Measurements from ENCODE around the gene POU2AF1.

The POU2AF1 gene

GRCh38 chr11:111358038-111359001, 20.8 kb downstream of the POU2AF1 start:
- TF ChIP-seq FOXP2 (optimal IDR thresholded peaks at IDR 0.05; ENCODE audit: control extremely low read depth, extremely low read length, insufficient read depth) (no peak), EZH2 (IDR thresholded peaks at IDR 0.05) (no peak), POLR2AphosphoS5 (IDR thresholded peaks at IDR 0.05; ENCODE audit: borderline replicate concordance, low read depth, low read length) (no peak)
- DNase-seq (ENCODE audit: low read depth, low spot score), result no peak
- no peaks in the 10 kb centered on the region for H3K9me3 ChIP-seq (ENCODE audit: low read depth, low read length)
- no peak overlapping the region for H3K27ac ChIP-seq
- no peak overlapping the region for H3K9ac ChIP-seq (ENCODE audit: insufficient read length)
- H3K4me3 ChIP-seq, result no peak overlapping the region
- H3K36me3 ChIP-seq (ENCODE audit: insufficient read depth, low read length), result no peaks in the 10 kb centered on the region

GRCh38 chr11:111357150-111358037, 21.7 kb downstream of the POU2AF1 start:
- no peak for DNase-seq (ENCODE audit: low read depth, low spot score)
- no peak for TF ChIP-seq EZH2 (IDR thresholded peaks at IDR 0.05)
- no peak for TF ChIP-seq POLR2AphosphoS5 (IDR thresholded peaks at IDR 0.05; ENCODE audit: borderline replicate concordance, low read depth, low read length)
- TF ChIP-seq FOXP2 (optimal IDR thresholded peaks at IDR 0.05; ENCODE audit: control extremely low read depth, extremely low read length, insufficient read depth), result no peak
- H3K4me3 ChIP-seq, result no peak overlapping the region
- H3K9me3 ChIP-seq (ENCODE audit: low read depth, low read length), result no peaks in the 10 kb centered on the region
- H3K27ac ChIP-seq, result no peak overlapping the region
- no peak overlapping the region for H3K9ac ChIP-seq (ENCODE audit: insufficient read length)
- H3K36me3 ChIP-seq (ENCODE audit: insufficient read depth, low read length), result no peaks in the 10 kb centered on the region

GRCh38 chr11:111356660-111357048, 22.4 kb downstream of the POU2AF1 start:
- no peak overlapping the region for H3K27ac ChIP-seq
- no peak for DNase-seq (ENCODE audit: low read depth, low spot score)
- H3K9ac ChIP-seq (ENCODE audit: insufficient read length), result no peak overlapping the region
- H3K36me3 ChIP-seq (ENCODE audit: insufficient read depth, low read length), result no peaks in the 10 kb centered on the region
- no peaks in the 10 kb centered on the region for H3K9me3 ChIP-seq (ENCODE audit: low read depth, low read length)
- H3K4me3 ChIP-seq, result no peak overlapping the region
- no peak for TF ChIP-seq POLR2AphosphoS5 (IDR thresholded peaks at IDR 0.05; ENCODE audit: borderline replicate concordance, low read depth, low read length)
- no peak for TF ChIP-seq EZH2 (IDR thresholded peaks at IDR 0.05)

- no peak overlapping the region for H3K9ac ChIP-seq (ENCODE audit: insufficient read length)
- TF ChIP-seq FOXP2 (optimal IDR thresholded peaks at IDR 0.05; ENCODE audit: control extremely low read depth, extremely low read length, insufficient read depth) (no peak), EZH2 (IDR thresholded peaks at IDR 0.05) (no peak), POLR2AphosphoS5 (IDR thresholded peaks at IDR 0.05; ENCODE audit: borderline replicate concordance, low read depth, low read length) (no peak)
- no peaks in the 10 kb centered on the region for H3K9me3 ChIP-seq (ENCODE audit: low read depth, low read length)
- H3K4me3 ChIP-seq, result no peak overlapping the region
- H3K27ac ChIP-seq, result no peak overlapping the region
- no peaks in the 10 kb centered on the region for H3K36me3 ChIP-seq (ENCODE audit: insufficient read depth, low read length)
- no peak for DNase-seq (ENCODE audit: low read depth, low spot score)
Observed at GRCh38 chr11:111355956-111356659, 23.0 kb downstream of the POU2AF1 start.

- Histone ChIP-seq H3K4me3 (no peak overlapping the region), H3K27ac (no peak overlapping the region), H3K9ac (ENCODE audit: insufficient read length) (no peak overlapping the region), H3K9me3 (ENCODE audit: low read depth, low read length) (no peaks in the 10 kb centered on the region), H3K36me3 (ENCODE audit: insufficient read depth, low read length) (no peaks in the 10 kb centered on the region)
- no peak for TF ChIP-seq POLR2AphosphoS5 (IDR thresholded peaks at IDR 0.05; ENCODE audit: borderline replicate concordance, low read depth, low read length)
- TF ChIP-seq FOXP2 (optimal IDR thresholded peaks at IDR 0.05; ENCODE audit: control extremely low read depth, extremely low read length, insufficient read depth), result no peak
- TF ChIP-seq EZH2 (IDR thresholded peaks at IDR 0.05), result no peak
- DNase-seq (ENCODE audit: low read depth, low spot score), result no peak
Observed at GRCh38 chr11:111355101-111355500, 24.0 kb downstream of the POU2AF1 start.

GRCh38 chr11:111354601-111354891, 24.5 kb downstream of the POU2AF1 start:
- H3K4me3 ChIP-seq, result no peak overlapping the region
- no peaks in the 10 kb centered on the region for H3K36me3 ChIP-seq (ENCODE audit: insufficient read depth, low read length)
- H3K27ac ChIP-seq, result no peak overlapping the region
- DNase-seq (ENCODE audit: low read depth, low spot score), result no peak
- H3K9me3 ChIP-seq (ENCODE audit: low read depth, low read length), result no peaks in the 10 kb centered on the region
- TF ChIP-seq FOXP2 (optimal IDR thresholded peaks at IDR 0.05; ENCODE audit: control extremely low read depth, extremely low read length, insufficient read depth), result no peak
- no peak for TF ChIP-seq POLR2AphosphoS5 (IDR thresholded peaks at IDR 0.05; ENCODE audit: borderline replicate concordance, low read depth, low read length)
- no peak for TF ChIP-seq EZH2 (IDR thresholded peaks at IDR 0.05)
- H3K9ac ChIP-seq (ENCODE audit: insufficient read length), result no peak overlapping the region

GRCh38 chr11:111353776-111354600, 25.1 kb downstream of the POU2AF1 start:
- no peak overlapping the region for H3K27ac ChIP-seq
- no peak overlapping the region for H3K4me3 ChIP-seq
- H3K9me3 ChIP-seq (ENCODE audit: low read depth, low read length), result no peaks in the 10 kb centered on the region
- DNase-seq (ENCODE audit: low read depth, low spot score), result no peak
- TF ChIP-seq EZH2 (IDR thresholded peaks at IDR 0.05), result no peak
- TF ChIP-seq FOXP2 (optimal IDR thresholded peaks at IDR 0.05; ENCODE audit: control extremely low read depth, extremely low read length, insufficient read depth), result no peak
- TF ChIP-seq POLR2AphosphoS5 (IDR thresholded peaks at IDR 0.05; ENCODE audit: borderline replicate concordance, low read depth, low read length), result no peak
- H3K36me3 ChIP-seq (ENCODE audit: insufficient read depth, low read length), result no peaks in the 10 kb centered on the region
- H3K9ac ChIP-seq (ENCODE audit: insufficient read length), result no peak overlapping the region
